VCaP (cell line): ENCODE measurements around the gene TXNDC12.
A peak's percentile ranks its signal among the peaks of the same experiment; 100 is the strongest.

Experiments used
- H3K27ac ChIP-seq: fragments of 450-650 bp; 2 replicates; pipeline ENCODE4 v1.5.1; 2017
- TF ChIP-seq, protein P1 (sequence below): fragments of 450-650 bp; conservative IDR thresholded peaks from 2 replicates; pipeline ENCODE4 v1.5.1; 2017; ENCODE audit warnings: mild to moderate bottlenecking, moderate library complexity

Gene TXNDC12

DNA sequence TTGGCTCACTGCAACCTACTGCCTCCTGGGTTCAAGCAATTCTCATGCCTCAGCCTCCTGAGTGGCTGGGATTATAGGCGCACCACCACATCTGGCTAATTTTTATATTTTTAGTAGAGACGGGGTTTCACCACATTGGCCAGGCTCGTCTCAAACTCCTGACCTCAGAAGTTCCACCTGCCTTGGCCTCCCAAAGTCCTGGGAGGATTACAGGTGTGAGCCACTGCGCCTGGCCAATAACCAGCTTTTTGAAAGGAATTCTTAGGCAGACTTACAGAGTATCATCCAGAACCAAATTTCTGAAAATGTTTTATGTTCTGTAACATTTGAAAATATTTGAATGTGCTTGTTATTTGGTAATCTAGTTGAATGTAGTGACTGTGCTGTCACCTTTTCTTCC, 15.7 kb upstream of the TXNDC12 start:
- peak overlapping the region; percentile 61 for H3K27ac ChIP-seq
- TF ChIP-seq, protein P1, sequence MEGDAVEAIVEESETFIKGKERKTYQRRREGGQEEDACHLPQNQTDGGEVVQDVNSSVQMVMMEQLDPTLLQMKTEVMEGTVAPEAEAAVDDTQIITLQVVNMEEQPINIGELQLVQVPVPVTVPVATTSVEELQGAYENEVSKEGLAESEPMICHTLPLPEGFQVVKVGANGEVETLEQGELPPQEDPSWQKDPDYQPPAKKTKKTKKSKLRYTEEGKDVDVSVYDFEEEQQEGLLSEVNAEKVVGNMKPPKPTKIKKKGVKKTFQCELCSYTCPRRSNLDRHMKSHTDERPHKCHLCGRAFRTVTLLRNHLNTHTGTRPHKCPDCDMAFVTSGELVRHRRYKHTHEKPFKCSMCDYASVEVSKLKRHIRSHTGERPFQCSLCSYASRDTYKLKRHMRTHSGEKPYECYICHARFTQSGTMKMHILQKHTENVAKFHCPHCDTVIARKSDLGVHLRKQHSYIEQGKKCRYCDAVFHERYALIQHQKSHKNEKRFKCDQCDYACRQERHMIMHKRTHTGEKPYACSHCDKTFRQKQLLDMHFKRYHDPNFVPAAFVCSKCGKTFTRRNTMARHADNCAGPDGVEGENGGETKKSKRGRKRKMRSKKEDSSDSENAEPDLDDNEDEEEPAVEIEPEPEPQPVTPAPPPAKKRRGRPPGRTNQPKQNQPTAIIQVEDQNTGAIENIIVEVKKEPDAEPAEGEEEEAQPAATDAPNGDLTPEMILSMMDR = no peak

DNA sequence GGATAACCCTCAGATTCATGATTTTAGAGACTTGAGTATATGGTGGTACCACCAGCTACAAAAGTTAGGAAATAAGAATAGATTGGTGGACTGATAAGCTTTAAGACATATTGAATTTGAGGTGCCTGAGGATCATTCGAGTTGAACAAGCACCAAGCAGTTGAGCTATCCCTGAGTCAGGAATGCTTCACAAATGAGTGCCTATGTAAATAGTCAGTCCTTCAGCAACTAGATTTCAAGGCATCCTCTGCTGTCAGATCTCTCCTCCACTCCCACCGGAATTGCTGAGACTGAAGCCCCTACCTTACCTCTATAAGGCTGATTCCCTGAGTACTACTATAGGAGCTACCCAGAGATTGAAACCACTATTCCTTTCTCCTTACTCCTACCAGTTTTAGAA, 8.2 kb upstream of the TXNDC12 start:
- no peak overlapping the region for H3K27ac ChIP-seq
- TF ChIP-seq, protein P1 = no peak

DNA sequence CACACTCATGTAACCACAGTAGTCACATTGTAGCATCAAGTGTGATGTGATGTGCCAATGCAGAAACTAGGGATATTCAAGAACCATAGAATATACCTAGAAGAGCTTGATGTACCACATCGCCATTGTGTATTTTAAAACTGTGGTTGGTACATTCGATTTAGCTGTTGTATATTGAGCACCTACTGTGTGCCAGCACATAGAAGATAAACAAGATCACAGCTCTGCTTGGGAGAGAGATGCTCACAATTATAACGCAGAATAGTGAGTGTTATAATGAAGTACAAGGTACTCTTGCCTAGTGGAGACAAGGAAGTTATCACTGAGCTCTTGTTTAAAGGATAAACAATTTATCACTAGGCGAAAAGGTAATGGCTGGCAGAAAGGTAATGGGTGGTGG, 5.8 kb upstream of the TXNDC12 start:
- H3K27ac ChIP-seq = no peak overlapping the region
- TF ChIP-seq, protein P1 = no peak

DNA sequence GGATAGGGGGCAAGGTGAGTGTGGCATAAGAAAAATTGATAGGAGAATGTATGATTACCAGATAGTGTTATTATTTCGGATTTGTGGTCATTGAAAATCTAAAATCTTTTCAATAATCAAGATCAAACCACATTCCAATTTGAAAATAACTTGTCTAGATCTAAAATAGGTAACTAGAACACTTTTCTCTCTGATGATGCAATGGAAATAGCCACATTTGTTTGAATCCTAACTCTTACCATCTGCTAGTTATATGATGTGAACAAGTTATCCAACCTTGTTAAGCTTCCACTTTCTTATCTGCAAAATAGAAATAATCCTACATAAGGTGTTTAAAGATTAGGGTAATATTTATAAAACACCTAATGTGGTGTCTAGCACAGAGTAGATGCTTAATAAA, 4.9 kb upstream of the TXNDC12 start:
- TF ChIP-seq, protein P1 = no peak
- H3K27ac ChIP-seq = no peak overlapping the region

DNA sequence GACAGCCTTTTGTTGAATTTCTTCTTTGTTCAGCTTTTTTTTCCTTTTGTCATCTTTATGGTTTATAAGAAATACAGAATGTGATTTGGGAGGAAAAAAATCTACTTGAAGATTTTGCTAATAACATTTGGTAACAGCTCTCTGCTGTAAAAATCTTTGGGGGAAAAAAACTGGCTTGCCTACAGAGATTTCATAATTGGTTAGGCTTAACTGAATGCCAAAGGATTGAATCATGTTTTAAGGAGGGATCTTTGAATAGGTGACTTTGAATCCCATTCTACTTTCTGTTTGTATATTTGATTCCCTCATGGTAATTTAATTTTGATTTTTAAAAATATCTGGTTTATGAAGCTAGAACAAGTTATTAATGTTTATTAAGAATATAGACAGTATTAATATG, 4.3 kb upstream of the TXNDC12 start:
- no peak overlapping the region for H3K27ac ChIP-seq
- TF ChIP-seq, protein P1 = no peak

DNA sequence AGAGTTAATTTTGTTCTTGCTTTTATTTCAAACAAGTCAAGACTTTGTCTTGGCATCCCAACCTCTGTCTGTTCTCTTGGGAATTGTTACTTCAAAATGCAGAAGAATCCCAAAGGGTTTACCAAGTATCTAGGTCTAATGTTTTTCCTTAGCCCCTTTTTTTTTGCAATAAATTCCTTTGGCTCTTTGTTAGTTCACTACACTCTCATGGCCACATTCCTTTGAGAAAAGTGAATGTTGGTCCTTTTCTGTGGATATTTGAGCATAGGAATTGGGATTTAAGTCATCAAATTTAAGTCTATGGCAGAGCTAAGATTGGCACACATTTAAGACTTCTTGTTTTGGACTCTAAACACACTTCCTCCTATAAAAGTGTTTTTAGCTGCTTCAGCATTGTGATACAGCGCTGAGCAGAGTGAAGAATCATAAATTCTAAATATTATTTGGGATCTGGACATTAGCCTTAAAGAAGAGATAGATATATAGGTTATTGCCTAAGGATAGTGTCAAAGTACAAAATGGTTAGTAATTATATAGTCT, 3.0 kb upstream of the TXNDC12 start:
- H3K27ac ChIP-seq = no peak overlapping the region
- TF ChIP-seq, protein P1 = no peak

DNA sequence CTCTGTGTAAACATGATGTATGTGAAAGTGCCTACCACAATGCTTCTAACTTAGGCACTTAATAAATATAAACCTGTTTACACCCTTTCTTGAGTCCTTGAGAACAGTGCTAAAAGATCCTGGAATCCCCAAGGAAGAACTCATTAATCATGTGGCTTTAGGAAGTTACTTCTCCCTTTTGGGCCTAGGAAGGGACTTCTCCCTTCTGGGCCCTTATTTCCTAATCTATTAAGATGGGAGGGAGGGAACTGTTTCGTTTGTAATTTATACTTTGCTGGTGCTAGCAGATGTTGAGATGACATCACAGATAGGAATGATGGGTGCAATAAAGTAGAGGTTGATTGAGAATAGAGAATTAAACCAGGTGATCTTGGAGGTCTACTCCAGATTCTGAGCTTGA, 2.3 kb upstream of the TXNDC12 start:
- TF ChIP-seq, protein P1 = no peak
- peak overlapping the region; percentile 99 for H3K27ac ChIP-seq

DNA sequence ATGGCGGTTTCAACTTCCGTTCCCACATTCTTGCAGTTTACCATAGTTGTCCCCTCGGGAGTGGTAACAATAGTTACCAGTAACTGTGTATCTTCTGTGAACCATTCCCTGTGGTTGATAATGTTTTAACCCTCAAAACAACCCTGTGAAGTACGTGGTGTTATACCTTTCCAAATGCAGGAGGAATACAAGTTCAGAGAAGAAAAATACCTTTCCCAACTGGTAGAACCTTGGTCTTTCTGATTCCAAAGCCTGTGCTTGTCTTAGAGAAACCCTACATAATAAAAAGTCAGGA, 1.9 kb upstream of the TXNDC12 start:
- TF ChIP-seq, protein P1 = no peak
- peak overlapping the region; percentile 99 for H3K27ac ChIP-seq
